GM23248 (cell line): ENCODE data around the gene HRCT1. TPM values are rescaled to one million over a fixed set of nuclear protein-coding genes. Genes with fewer than 3 reads are reported as not detected.

Source experiments
- DNase-seq: peaks from one replicate; pipeline ENCODE4 v3.0.0-alpha.2; 2015
- H2AFZ ChIP-seq: fragments of 200-600 bp; sonication (generic); 2 replicates; pipeline ENCODE4 v1.6.1; 2016; ENCODE audit warnings: antibody characterized with exemption
- H3F3A ChIP-seq: fragments of 200-600 bp; sonication (generic); 2 replicates; pipeline ENCODE4 v1.6.1; 2016; ENCODE audit warnings: mild to moderate bottlenecking, antibody characterized with exemption, mixed run types; ENCODE audit not compliant: insufficient read depth
- H3K27ac ChIP-seq: fragments of 200-600 bp; sonication (generic); 2 replicates; pipeline ENCODE4 v1.5.1; 2016; ENCODE audit warnings: mild to moderate bottlenecking
- H3K27me3 ChIP-seq: fragments of 200-600 bp; sonication (generic); replicated peaks from 2 replicates; pipeline ENCODE4 v1.6.1; 2016; ENCODE audit warnings: mild to moderate bottlenecking; ENCODE audit not compliant: insufficient read depth
- H3K36me3 ChIP-seq: fragments of 200-600 bp; sonication (generic); 2 replicates; pipeline ENCODE4 v1.6.1; 2016; ENCODE audit warnings: low read depth, mild to moderate bottlenecking
- H3K4me1 ChIP-seq: fragments of 200-600 bp; sonication (generic); 2 replicates; pipeline ENCODE4 v1.6.1; 2016; ENCODE audit warnings: mild to moderate bottlenecking; ENCODE audit not compliant: insufficient read depth
- H3K4me2 ChIP-seq: fragments of 200-600 bp; sonication (generic); one replicate; pipeline ENCODE4 v1.6.1; 2016; ENCODE audit warnings: mild to moderate bottlenecking; ENCODE audit not compliant: unreplicated experiment
- H3K4me3 ChIP-seq: fragments of 200-600 bp; sonication (generic); 2 replicates; pipeline ENCODE4 v1.5.1; 2016; ENCODE audit warnings: mild to moderate bottlenecking
- H3K79me2 ChIP-seq: fragments of 200-600 bp; sonication (generic); 2 replicates; pipeline ENCODE4 v1.6.1; 2016; ENCODE audit warnings: mild to moderate bottlenecking; ENCODE audit not compliant: insufficient read depth
- H3K9ac ChIP-seq: fragments of 200-600 bp; sonication (generic); 2 replicates; pipeline ENCODE4 v1.6.1; 2016; ENCODE audit warnings: mild to moderate bottlenecking
- H3K9me2 ChIP-seq: fragments of 200-600 bp; sonication (generic); 2 replicates; pipeline ENCODE4 v1.6.1; 2016; ENCODE audit warnings: mixed run types, mild to moderate bottlenecking, moderate library complexity; ENCODE audit not compliant: insufficient read depth
- H3K9me3 ChIP-seq: fragments of 200-600 bp; sonication (generic); one replicate; pipeline ENCODE4 v1.6.1; 2017; ENCODE audit warnings: low read depth
- H4K20me1 ChIP-seq: fragments of 200-600 bp; sonication (generic); 2 replicates; pipeline ENCODE4 v1.6.0; 2016; ENCODE audit not compliant: insufficient read depth
- EZH2 ChIP-seq: fragments of 200-600 bp; sonication (generic); IDR thresholded peaks from 2 replicates; pipeline ENCODE4 v1.6.1; 2018; ENCODE audit warnings: antibody characterized with exemption, mild to moderate bottlenecking; ENCODE audit not compliant: insufficient read depth, poor library complexity, severe bottlenecking
- EZH2phosphoT487 ChIP-seq: fragments of 200-600 bp; sonication (generic); IDR thresholded peaks from 2 replicates; pipeline ENCODE4 v1.6.1; 2018; ENCODE audit warnings: antibody characterized with exemption, moderate library complexity, mild to moderate bottlenecking, low read depth; ENCODE audit not compliant: insufficient read depth
- WGBS, 2 experiments: methylation state at CpG; one replicate each; pipeline ENCODE4 v1.1.6; 2015 to 2017; ENCODE audit warnings: low lambda C conversion rate in 2 of 2, low coverage in 1 of 2; ENCODE audit errors: missing lambda C conversion rate in 2 of 2; 5-methylcytosine and 5-hydroxymethylcytosine counted together
- in situ Hi-C: fragments of 300-500 bp; cut with MboI; formaldehyde crosslinking; loops from 2 replicates; pipeline ENCODE4 v1.15.0; 2020
- polyA plus RNA-seq: library from polyadenylated mRNA; unstranded; fragments of >200 nt; fragmentation: Nextera tagmentation; extraction: Ambion mirVana; gene quantifications from 2 replicates; pipeline ENCODE4 v1.2.1, GENCODE V29; 2016
- total RNA-seq: library from RNA; depleted of rRNA; stranded (reverse); fragments of >200 nt; shearing (Covaris generic); gene quantifications from 2 replicates; pipeline ENCODE4 v1.2.3, GENCODE V29; 2014

Gene HRCT1
- total and polyA plus RNA-seq, 2 experiments from 2014 or later, result 1.2 to 3.4 TPM

GRCh38 chr9:35914301-35914807, 8.4 kb downstream of the HRCT1 start:
- H3K27ac ChIP-seq, result no peak overlapping the region
- H3K27me3 ChIP-seq, result no peaks in the 10 kb centered on the region
- no peaks in the 10 kb centered on the region for H3K9me3 ChIP-seq
- H4K20me1 ChIP-seq, result no peaks in the 10 kb centered on the region
- peaks cover 13% of the 10 kb centered on the region for H3F3A ChIP-seq
- in situ Hi-C loops, result no loop called here
- H3K4me1 ChIP-seq, result peaks cover 4% of the 10 kb centered on the region; the same call in 1 of the 2 replicates
- H3K9ac ChIP-seq, result no peak overlapping the region
- 47 to 52% methylated on average over 9 of the region's 9 CpGs for WGBS, 2 experiments
- TF ChIP-seq EZH2phosphoT487, result no peak
- no peak for TF ChIP-seq EZH2
- H3K36me3 ChIP-seq, result no peaks in the 10 kb centered on the region
- no peaks in the 10 kb centered on the region for H3K9me2 ChIP-seq
- peak overlapping the region; percentile 46 for H2AFZ ChIP-seq
- no peak overlapping the region for H3K4me3 ChIP-seq
- peak; percentile 61 for DNase-seq
- no peaks in the 10 kb centered on the region for H3K79me2 ChIP-seq
- no peak overlapping the region for H3K4me2 ChIP-seq

GRCh38 chr9:35915681-35916294, 9.8 kb downstream of the HRCT1 start:
- 85 to 86% methylated on average over 16 of the region's 16 CpGs for WGBS, 2 experiments
- H3K9me2 ChIP-seq, result no peaks in the 10 kb centered on the region
- peaks cover 6% of the 10 kb centered on the region; the same call in 1 of the 2 replicates for H3K4me1 ChIP-seq
- peaks cover 13% of the 10 kb centered on the region for H3F3A ChIP-seq
- DNase-seq, result no peak
- no peak overlapping the region for H3K27ac ChIP-seq
- no peaks in the 10 kb centered on the region for H3K36me3 ChIP-seq
- no peaks in the 10 kb centered on the region for H4K20me1 ChIP-seq
- no peaks in the 10 kb centered on the region for H3K27me3 ChIP-seq
- in situ Hi-C loops, result no loop called here
- TF ChIP-seq EZH2phosphoT487, result no peak
- TF ChIP-seq EZH2, result no peak
- no peak overlapping the region for H3K4me3 ChIP-seq
- no peak overlapping the region for H3K4me2 ChIP-seq
- no peak overlapping the region for H3K9ac ChIP-seq
- no peak overlapping the region for H2AFZ ChIP-seq
- H3K79me2 ChIP-seq, result no peaks in the 10 kb centered on the region
- no peaks in the 10 kb centered on the region for H3K9me3 ChIP-seq

GRCh38 chr9:35917261-35917660, 11.3 kb downstream of the HRCT1 start:
- no peaks in the 10 kb centered on the region for H3K79me2 ChIP-seq
- no peaks in the 10 kb centered on the region for H4K20me1 ChIP-seq
- H3K9ac ChIP-seq, result no peak overlapping the region
- no peaks in the 10 kb centered on the region for H3K36me3 ChIP-seq
- no peaks in the 10 kb centered on the region for H3K9me3 ChIP-seq
- in situ Hi-C loops, result no loop called here
- peaks cover 3% of the 10 kb centered on the region; the same call in 1 of the 2 replicates for H3K4me1 ChIP-seq
- no peaks in the 10 kb centered on the region for H3K27me3 ChIP-seq
- H3K4me3 ChIP-seq, result no peak overlapping the region
- H3F3A ChIP-seq, result peaks cover 13% of the 10 kb centered on the region
- H3K27ac ChIP-seq, result no peak overlapping the region
- H3K4me2 ChIP-seq, result no peak overlapping the region
- 87 to 95% methylated on average over 4 of the region's 4 CpGs for WGBS, 2 experiments
- no peak for DNase-seq
- TF ChIP-seq EZH2 (no peak), EZH2phosphoT487 (no peak)
- H3K9me2 ChIP-seq, result no peaks in the 10 kb centered on the region
- no peak overlapping the region for H2AFZ ChIP-seq

GRCh38 chr9:35918780-35919179, 12.8 kb downstream of the HRCT1 start:
- Histone ChIP-seq H3K27me3 (no peaks in the 10 kb centered on the region), H3K36me3 (no peaks in the 10 kb centered on the region), H3K4me3 (no peak overlapping the region), H3K4me1 (peaks cover 15% of the 10 kb centered on the region), H3K9me3 (no peaks in the 10 kb centered on the region), H3K9ac (no peak overlapping the region), H3K9me2 (no peaks in the 10 kb centered on the region), H2AFZ (no peak overlapping the region), H3K4me2 (no peak overlapping the region), H3K79me2 (no peaks in the 10 kb centered on the region), H3F3A (peaks cover 26% of the 10 kb centered on the region), H4K20me1 (no peaks in the 10 kb centered on the region), H3K27ac (no peak overlapping the region)
- WGBS, 2 experiments, result 82 to 86% methylated on average over 3 of the region's 3 CpGs
- in situ Hi-C loops, result no loop called here
- TF ChIP-seq EZH2 (no peak), EZH2phosphoT487 (no peak)
- DNase-seq, result no peak
